Stimulated activated CD8-positive, alpha-beta memory T cell treated with anti-CD3 and anti-CD28 coated beads, Interleukin-12 subunit alpha, Interleukin-12 subunit beta, amount 100 ng/mL, for 4 hours (primary cell): ENCODE results near the gene PTPRA.
"Not testable (repeated sequence)": the region's sequence is repeated elsewhere in the genome, so short reads cannot be mapped to it uniquely, and the experiment has no call there.

Source experiments
- DNase-seq: peaks from one replicate; pipeline ENCODE4 v3.0.0-alpha.2; 2020; ENCODE audit warnings: low read depth

The PTPRA gene

GRCh38 chr20:2873010-2873746 lies at the start of gene PTPRA:
PTPRA (plus strand) TSS chr20:2873481; CDS start chr20:2964278, 90,797 bp downstream.
- DNase-seq, result peak; percentile 86

GRCh38 chr20:2825761-2826160 lies 47.5 kb upstream of the PTPRA start:
- no peak for DNase-seq

GRCh38 chr20:2826655-2827054 lies 46.6 kb upstream of the PTPRA start:
- no peak for DNase-seq

- DNase-seq, result no peak
Measured at GRCh38 chr20:2829376-2829775, 43.9 kb upstream of the PTPRA start.

GRCh38 chr20:2831206-2831605 lies 42.1 kb upstream of the PTPRA start:
- not testable (repeated sequence) for DNase-seq

GRCh38 chr20:2833761-2834160 lies 39.5 kb upstream of the PTPRA start:
- no peak for DNase-seq

- DNase-seq, result no peak
Measured at GRCh38 chr20:2834401-2835110, 38.7 kb upstream of the PTPRA start.

- no peak for DNase-seq
Measured at GRCh38 chr20:2835331-2835796, 37.9 kb upstream of the PTPRA start.

- DNase-seq, result no peak
Measured at GRCh38 chr20:2836035-2836434, 37.2 kb upstream of the PTPRA start.

- no peak for DNase-seq
Measured at GRCh38 chr20:2837221-2837960, 35.9 kb upstream of the PTPRA start.

- no peak for DNase-seq
Measured at GRCh38 chr20:2838170-2838797, 35.0 kb upstream of the PTPRA start.

GRCh38 chr20:2838847-2839671 lies 34.2 kb upstream of the PTPRA start:
- no peak for DNase-seq

- no peak for DNase-seq
Measured at GRCh38 chr20:2839732-2840137, 33.5 kb upstream of the PTPRA start.

GRCh38 chr20:2840138-2840966 lies 32.9 kb upstream of the PTPRA start, which contains the start of the genes PCED1A and VPS16:
PCED1A (minus strand) TSS chr20:2840655; CDS start chr20:2839912, 743 bp downstream.
VPS16 (plus strand) TSS chr20:2840745; CDS start chr20:2840775, 30 bp downstream.
- peak; percentile 85 for DNase-seq

GRCh38 chr20:2840967-2841531 lies 32.2 kb upstream of the PTPRA start:
- no peak for DNase-seq

- no peak for DNase-seq
Measured at GRCh38 chr20:2845607-2846006, 27.7 kb upstream of the PTPRA start.

GRCh38 chr20:2846698-2847097 lies 26.6 kb upstream of the PTPRA start:
- DNase-seq, result no peak

GRCh38 chr20:2847802-2848201 lies 25.5 kb upstream of the PTPRA start:
- no peak for DNase-seq

- no peak for DNase-seq
Measured at GRCh38 chr20:2849529-2849928, 23.8 kb upstream of the PTPRA start.

- DNase-seq, result no peak
Measured at GRCh38 chr20:2851086-2851485, 22.2 kb upstream of the PTPRA start.
